Muscle of leg (tissue), 11 donors: ENCODE measurements around the gene TMEM94. TPM values are rescaled to one million over a fixed set of nuclear protein-coding genes. Genes with fewer than 3 reads are reported as not detected.
A peak's percentile ranks its signal among the peaks of the same experiment; 100 is the strongest.

ENCODE experiments used
- DNase-seq: peaks from one replicate; pipeline ENCODE4 v3.0.0; 2013
- H3K27ac ChIP-seq: one replicate; pipeline ENCODE4 v1.5.1; 2013; ENCODE audit warnings: mild to moderate bottlenecking, low read length, control low read depth
- H3K27me3 ChIP-seq: one replicate; pipeline ENCODE4 v1.6.1; 2013; ENCODE audit warnings: low read length; ENCODE audit not compliant: control insufficient read depth, insufficient read depth
- H3K36me3 ChIP-seq: one replicate; pipeline ENCODE4 v1.6.1; 2013; ENCODE audit warnings: low read length; ENCODE audit not compliant: control insufficient read depth, insufficient read depth
- H3K4me1 ChIP-seq: one replicate; pipeline ENCODE4 v1.6.1; 2013; ENCODE audit warnings: low read length; ENCODE audit not compliant: control insufficient read depth, insufficient read depth
- H3K4me3 ChIP-seq: one replicate; pipeline ENCODE4 v1.5.1; 2013; ENCODE audit warnings: low read length, control low read depth
- H3K9me3 ChIP-seq: replicated peaks from 2 replicates; pipeline ENCODE4 v1.6.1; 2013; ENCODE audit warnings: low read depth, low read length; ENCODE audit not compliant: control insufficient read depth
- WGBS: methylation state at CpG from one replicate; pipeline ENCODE4 v1.1.5; 2013; ENCODE audit warnings: missing lambda C conversion rate; ENCODE audit not compliant: insufficient coverage; 5-methylcytosine and 5-hydroxymethylcytosine counted together
- polyA plus RNA-seq, 8 donors: library from polyadenylated mRNA; unstranded; fragments of 120-200 nt; gene quantifications; one replicate each; pipeline versions ENCODE4 v1.2.1 to v1.2.3, GENCODE V29; 2013; ENCODE audit warnings: inconsistent platforms in 1 of 8, low replicate concordance in 1 of 8; ENCODE audit not compliant: insufficient read length in 8 of 8, insufficient read depth in 1 of 8
- total RNA-seq: library from RNA; stranded (reverse); fragments of 120-200 nt; gene quantifications from one replicate; pipeline ENCODE4 v1.2.4, GENCODE V29; 2013

The TMEM94 gene
- total and polyA plus RNA-seq, 9 donors, result 31.5 to 67.8 (median 60.0) TPM

GRCh38 chr17:75493476-75494129 is 37.2 kb downstream of the TMEM94 start:
- H3K4me3 ChIP-seq, result no peak overlapping the region
- WGBS, result 93% methylated on average over 21 of the region's 23 CpGs

GRCh38 chr17:75494326-75494877 is 38.0 kb downstream of the TMEM94 start:
- no peak overlapping the region for H3K4me3 ChIP-seq
- no peak for DNase-seq
- WGBS, result 80% methylated on average over 8 of the region's 14 CpGs
- no peaks in the 10 kb centered on the region for H3K9me3 ChIP-seq
- H3K27ac ChIP-seq, result no peak overlapping the region
- no peaks in the 10 kb centered on the region for H3K27me3 ChIP-seq
- H3K4me1 ChIP-seq, result peaks cover 35% of the 10 kb centered on the region
- H3K36me3 ChIP-seq, result peaks cover 96% of the 10 kb centered on the region

More at GRCh38 chr17:75493476-75494129, 37.2 kb downstream of the TMEM94 start:
- no peak for DNase-seq
- Histone ChIP-seq H3K27ac (no peak overlapping the region), H3K36me3 (peaks cover 97% of the 10 kb centered on the region), H3K4me1 (peaks cover 29% of the 10 kb centered on the region), H3K27me3 (no peaks in the 10 kb centered on the region), H3K9me3 (no peaks in the 10 kb centered on the region)

- WGBS, result 87% methylated on average over 9 of the region's 11 CpGs
- no peak for DNase-seq
- Histone ChIP-seq H3K36me3 (peaks cover 96% of the 10 kb centered on the region), H3K4me3 (no peak overlapping the region), H3K9me3 (no peaks in the 10 kb centered on the region), H3K27me3 (no peaks in the 10 kb centered on the region), H3K4me1 (peaks cover 27% of the 10 kb centered on the region), H3K27ac (no peak overlapping the region)
Measured at GRCh38 chr17:75496005-75496404, 39.6 kb downstream of the TMEM94 start.

GRCh38 chr17:75498039-75498725 is 41.7 kb downstream of the TMEM94 start:
- no peaks in the 10 kb centered on the region for H3K27me3 ChIP-seq
- peak overlapping the region; percentile 42 for H3K27ac ChIP-seq
- no peak for DNase-seq
- WGBS, result 78% methylated on average over 14 of the region's 21 CpGs
- peaks cover 35% of the 10 kb centered on the region for H3K4me1 ChIP-seq
- no peak overlapping the region for H3K4me3 ChIP-seq
- peaks cover 96% of the 10 kb centered on the region for H3K36me3 ChIP-seq
- H3K9me3 ChIP-seq, result no peaks in the 10 kb centered on the region

DNA sequence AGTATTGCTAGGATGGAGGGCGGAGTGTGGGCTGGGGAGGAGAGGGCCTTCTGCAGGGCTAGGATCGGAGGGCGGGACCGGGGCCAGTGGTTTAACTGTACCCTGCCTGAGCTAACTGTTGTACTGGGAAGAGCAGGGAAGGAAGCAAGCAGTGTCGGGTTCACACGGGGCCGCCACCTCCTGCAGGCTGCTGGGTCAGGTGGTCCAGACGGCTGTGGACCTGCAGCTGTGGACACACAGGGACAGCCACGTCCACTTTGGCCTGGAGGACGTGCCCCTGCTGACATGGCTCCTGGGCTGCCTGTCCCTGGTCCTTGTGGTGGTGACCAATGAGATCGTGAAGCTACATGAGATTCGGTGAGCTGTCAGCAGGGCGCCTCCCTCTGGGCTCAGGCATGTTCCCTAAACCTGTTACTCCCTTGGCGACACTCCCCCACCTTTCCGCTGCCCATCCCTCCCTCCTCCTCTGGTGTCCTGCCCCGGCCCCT is 42.3 kb downstream of the TMEM94 start:
- H3K4me1 ChIP-seq, result peaks cover 35% of the 10 kb centered on the region
- peaks cover 96% of the 10 kb centered on the region for H3K36me3 ChIP-seq
- DNase-seq, result no peak
- H3K9me3 ChIP-seq, result no peaks in the 10 kb centered on the region
- H3K27me3 ChIP-seq, result no peaks in the 10 kb centered on the region
- peak overlapping the region; percentile 13 for H3K27ac ChIP-seq
- no peak overlapping the region for H3K4me3 ChIP-seq
- WGBS, result 54% methylated on average over 16 of the region's 16 CpGs

- no peaks in the 10 kb centered on the region for H3K27me3 ChIP-seq
- peak overlapping the region; percentile 5 for H3K27ac ChIP-seq
- H3K4me1 ChIP-seq, result peaks cover 38% of the 10 kb centered on the region
- WGBS, result 59% methylated on average over 5 of the region's 16 CpGs
- H3K36me3 ChIP-seq, result peaks cover 96% of the 10 kb centered on the region
- no peak overlapping the region for H3K4me3 ChIP-seq
- H3K9me3 ChIP-seq, result no peaks in the 10 kb centered on the region
- no peak for DNase-seq
Measured at GRCh38 chr17:75499313-75500022, 43.0 kb downstream of the TMEM94 start.

DNA sequence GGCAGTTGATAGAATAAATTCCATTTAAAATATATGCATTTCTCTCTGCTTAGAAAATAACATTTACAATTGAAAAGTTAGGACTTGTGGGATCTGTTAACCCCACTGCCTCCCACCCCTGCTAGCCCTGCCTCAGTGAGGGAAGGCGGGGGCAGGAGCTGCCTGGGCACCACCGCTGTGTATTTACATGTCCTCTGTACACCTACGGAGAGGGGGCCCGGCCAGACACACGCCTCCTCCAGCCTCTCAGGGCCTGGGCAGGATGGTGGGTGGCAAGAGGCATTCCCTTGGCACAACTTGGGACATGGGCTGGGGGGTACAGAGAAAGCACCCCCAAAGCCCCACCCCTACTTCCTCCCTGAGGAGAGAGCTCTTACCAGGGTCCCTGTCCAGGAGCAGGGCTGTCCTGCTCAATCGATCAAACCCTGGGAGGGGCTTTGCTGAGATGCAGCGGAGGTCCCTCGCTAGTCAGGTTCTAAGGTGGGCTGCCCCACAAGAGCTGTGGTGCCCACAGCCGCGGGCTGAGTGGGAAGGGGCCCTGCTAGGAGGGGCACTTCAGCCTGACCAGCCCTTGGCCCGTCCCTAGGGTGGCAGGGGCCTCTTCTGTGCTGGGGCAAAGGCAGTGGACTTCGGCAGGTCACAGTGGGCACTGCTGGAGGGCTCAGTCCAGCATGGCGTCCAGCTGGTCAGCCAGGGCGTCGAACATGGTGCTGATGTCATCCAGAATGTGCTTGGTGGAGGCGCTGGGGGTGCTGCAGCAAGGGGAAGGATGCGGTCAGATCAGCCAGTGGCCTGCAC is 44.2 kb downstream of the TMEM94 start:
- Histone ChIP-seq H3K36me3 (peaks cover 96% of the 10 kb centered on the region), H3K27ac (peak overlapping the region; percentile 20), H3K4me1 (peaks cover 43% of the 10 kb centered on the region), H3K27me3 (no peaks in the 10 kb centered on the region), H3K9me3 (no peaks in the 10 kb centered on the region), H3K4me3 (no peak overlapping the region)
- no peak for DNase-seq
- WGBS, result 85% methylated on average over 13 of the region's 17 CpGs

GRCh38 chr17:75501378-75502071 is 45.1 kb downstream of the TMEM94 start:
- H3K27ac ChIP-seq, result peak overlapping the region; percentile 65
- no peaks in the 10 kb centered on the region for H3K27me3 ChIP-seq
- no peaks in the 10 kb centered on the region for H3K9me3 ChIP-seq
- H3K36me3 ChIP-seq, result peaks cover 96% of the 10 kb centered on the region
- DNase-seq, result peak; percentile 71
- H3K4me1 ChIP-seq, result peaks cover 43% of the 10 kb centered on the region
- 74% methylated on average over 21 of the region's 21 CpGs for WGBS
- no peak overlapping the region for H3K4me3 ChIP-seq

DNA sequence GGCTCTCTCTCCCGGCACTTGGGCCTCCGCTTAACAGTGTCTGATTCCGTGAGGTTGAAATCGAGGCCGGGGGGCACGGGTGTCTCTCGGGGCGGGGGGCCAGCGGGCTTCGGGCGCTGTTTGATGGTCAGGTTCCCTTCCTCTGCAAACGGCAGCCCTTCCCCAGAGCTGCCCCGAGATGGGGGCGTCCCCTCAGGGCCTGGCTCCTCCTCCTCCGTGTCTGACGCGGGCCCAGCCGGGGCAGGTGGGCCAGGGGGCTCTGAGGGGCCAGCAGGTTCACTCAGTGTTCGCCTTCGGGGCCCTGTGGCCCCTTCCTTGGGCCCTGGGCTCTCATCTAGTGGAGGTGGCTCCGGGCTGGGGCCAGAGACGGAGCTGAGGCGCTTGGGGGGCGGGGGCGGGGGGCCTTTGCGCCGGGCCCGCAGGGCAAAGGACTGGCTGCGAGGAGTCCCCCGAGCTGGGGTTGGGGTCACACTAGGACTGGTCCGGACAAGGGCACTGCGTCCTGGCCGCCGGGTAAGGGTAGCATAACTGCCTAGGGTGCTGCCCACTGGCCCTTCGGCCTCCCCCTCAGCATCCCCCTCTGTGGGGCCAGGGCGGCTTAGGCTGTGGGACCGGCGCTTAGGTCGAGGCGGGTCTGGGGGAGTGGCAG is 45.8 kb downstream of the TMEM94 start:
- 81% methylated on average over 33 of the region's 40 CpGs for WGBS
- no peak for DNase-seq
- no peak overlapping the region for H3K4me3 ChIP-seq
- peak overlapping the region; percentile 65 for H3K27ac ChIP-seq
- no peaks in the 10 kb centered on the region for H3K9me3 ChIP-seq
- peaks cover 43% of the 10 kb centered on the region for H3K4me1 ChIP-seq
- H3K27me3 ChIP-seq, result no peaks in the 10 kb centered on the region
- peaks cover 96% of the 10 kb centered on the region for H3K36me3 ChIP-seq
